Left lung (tissue), 10 donors: ENCODE results near the gene ARMC7. TPM values are rescaled to one million over a fixed set of nuclear protein-coding genes. Genes with fewer than 3 reads are reported as not detected.

ENCODE experiments used
- ATAC-seq: fragments of 200-7000 bp; cut with Tn5 transposase; one replicate; pipeline ENCODE4 v1.9.1; 2020; ENCODE audit warnings: moderate library complexity
- DNase-seq, 4 donors: peaks; one replicate each; pipeline ENCODE4 v3.0.0-alpha.2; 2013 to 2020
- H3K27ac ChIP-seq, 2 donors: fragments of 200-600 bp; sonication (generic) in 1 of 2; one replicate each; pipeline versions ENCODE4 v1.5.0 to v1.8.0; 2020 to 2021
- H3K27me3 ChIP-seq, 2 donors: fragments of 200-600 bp; sonication (generic) in 1 of 2; one replicate each; pipeline versions ENCODE4 v1.5.0 to v1.8.0; 2020 to 2021
- H3K36me3 ChIP-seq, 2 donors: fragments of 200-600 bp; sonication (generic) in 1 of 2; one replicate each; pipeline versions ENCODE4 v1.5.0 to v1.8.0; 2020 to 2021
- H3K4me1 ChIP-seq, 2 donors: fragments of 200-600 bp; one replicate each; pipeline ENCODE4 v1.8.0; 2021
- H3K4me3 ChIP-seq, 2 donors: fragments of 200-600 bp; sonication (generic) in 1 of 2; one replicate each; pipeline versions ENCODE4 v1.5.0 to v1.8.0; 2020 to 2021; ENCODE audit warnings: mild to moderate bottlenecking in 1 of 2
- H3K9me3 ChIP-seq, 2 donors: fragments of 200-600 bp; sonication (generic) in 1 of 2; one replicate each; pipeline versions ENCODE4 v1.5.0 to v1.8.0; 2020 to 2021
- CTCF ChIP-seq, 2 donors: fragments of 200-600 bp; sonication (generic) in 1 of 2; IDR thresholded peaks; one replicate each; pipeline versions ENCODE4 v1.5.0 to v1.8.0; 2021; ENCODE audit warnings: antibody characterized with exemption in 2 of 2
- intact Hi-C, 2 donors: fragments of 100-400 bp; cut with DNase I; formaldehyde crosslinking; loops; one replicate each; pipeline versions ENCODE4 v1.11.2 to v1.14.2; 2022
- polyA plus RNA-seq, 6 donors: library from polyadenylated mRNA; unstranded; fragments of 120-200 nt; gene quantifications; one replicate each; pipeline ENCODE4 v1.2.1, GENCODE V29; 2013; ENCODE audit not compliant: insufficient read length in 6 of 6
- total RNA-seq, 2 donors: library from RNA; stranded (reverse); fragmentation: NEBNext Ultra II Directional; extraction: Animal tissue kit (Norgen Biotek cat#: 25700); gene quantifications; one replicate each; pipeline ENCODE4 v1.2.1, GENCODE V29; 2021
- donor health status: DM: no; HTN: yes; CAD: no.
- donor health status: DM: no; HTN: no; CAD: no.

The ARMC7 gene
- total and polyA plus RNA-seq, 8 donors: 13.2 to 19.3 (median 14.9) TPM

GRCh38 chr17:75110234-75110937 is 617 bp downstream of the ARMC7 start:
- no peak for DNase-seq

GRCh38 chr17:75111777-75112335 is 2.1 kb downstream of the ARMC7 start:
- Histone ChIP-seq H3K27ac (peak overlapping the region in 1 of 2 donors; percentile 28), H3K36me3 (peaks cover 0 to 14% of the 10 kb centered on the region in 2 donors), H3K27me3 (no peaks in the 10 kb centered on the region), H3K4me1 (peaks cover 22 to 71% of the 10 kb centered on the region in 2 donors), H3K4me3 (peak overlapping the region in 1 of 2 donors; percentile 81), H3K9me3 (no peaks in the 10 kb centered on the region)
- DNase-seq (no peak), ATAC-seq (no peak)
- TF ChIP-seq CTCF (IDR thresholded peaks at IDR 0.05): no peak
- intact Hi-C loops: loop anchor here in 1 of 2 donors (10.0 kb wide), 2 partner anchors 63 to 93 kb away; partner anchors contain the start of gene NUP85

More at GRCh38 chr17:75110234-75110937, 617 bp downstream of the ARMC7 start:
- peaks cover 0 to 5% of the 10 kb centered on the region in 2 donors for H3K36me3 ChIP-seq
- no peak for TF ChIP-seq CTCF (IDR thresholded peaks at IDR 0.05)
- ATAC-seq: peak; percentile 2
- intact Hi-C loops: loop anchor here in 1 of 2 donors (10.0 kb wide), 2 partner anchors 64 to 94 kb away; partner anchors contain the start of gene NUP85
- H3K27me3 ChIP-seq: no peaks in the 10 kb centered on the region
- peak overlapping the region; percentile 81 to 87 for H3K4me3 ChIP-seq
- peak overlapping the region; percentile 69 to 84 for H3K27ac ChIP-seq
- H3K9me3 ChIP-seq: no peaks in the 10 kb centered on the region
- peaks cover 22 to 66% of the 10 kb centered on the region in 2 donors for H3K4me1 ChIP-seq

GRCh38 chr17:75113798-75114551 is 4.2 kb downstream of the ARMC7 start:
- Histone ChIP-seq H3K4me3 (peak overlapping the region; percentile 36 to 50), H3K9me3 (no peaks in the 10 kb centered on the region), H3K27me3 (no peaks in the 10 kb centered on the region), H3K36me3 (peaks cover 0 to 21% of the 10 kb centered on the region in 2 donors), H3K27ac (peak overlapping the region; percentile 88 to 91), H3K4me1 (peaks cover 20 to 67% of the 10 kb centered on the region in 2 donors)
- DNase-seq: peak; percentile 87 to 96 (median 92)
- peak; percentile 88 to 98 for TF ChIP-seq CTCF (IDR thresholded peaks at IDR 0.05)
- peak; percentile 82 for ATAC-seq
- intact Hi-C loops: loop anchor here in 1 of 2 donors (10.0 kb wide), 2 partner anchors 61 to 91 kb away; partner anchors contain the start of gene NUP85

GRCh38 chr17:75114552-75115314 is 5.0 kb downstream of the ARMC7 start:
- no peak for TF ChIP-seq CTCF (IDR thresholded peaks at IDR 0.05)
- peak overlapping the region; percentile 36 to 50 for H3K4me3 ChIP-seq
- no peaks in the 10 kb centered on the region for H3K9me3 ChIP-seq
- H3K27ac ChIP-seq: peak overlapping the region; percentile 88 to 91
- intact Hi-C loops: loop anchor here in 1 of 2 donors (10.0 kb wide), 2 partner anchors 60 to 90 kb away; partner anchors contain the start of gene NUP85
- H3K27me3 ChIP-seq: no peaks in the 10 kb centered on the region
- DNase-seq: no peak
- peaks cover 0 to 22% of the 10 kb centered on the region in 2 donors for H3K36me3 ChIP-seq
- no peak for ATAC-seq
- peaks cover 17 to 61% of the 10 kb centered on the region in 2 donors for H3K4me1 ChIP-seq
